GM19023 (cell line): Measurements from ENCODE around the gene PDXP.
"Not testable (repeated sequence)": the region's sequence is repeated elsewhere in the genome, so short reads cannot be mapped to it uniquely, and the experiment has no call there.

Experiments
- ATAC-seq: cut with Tn5 transposase; IDR thresholded peaks from one replicate; pipeline ENCODE4 v1.9.1; 2021; ENCODE audit warnings: mild to moderate bottlenecking, moderate library complexity; ENCODE audit not compliant: unreplicated experiment

PDXP gene

GRCh38 chr22:37672920-37673455 lies 14.5 kb downstream of the PDXP start:
- no peak for ATAC-seq

- ATAC-seq, result no peak
These were observed 15.7 kb downstream of the PDXP start for GRCh38 chr22:37674248-37674647.

- ATAC-seq, result peak; percentile 47
These were observed 16.7 kb downstream of the PDXP start, which contains the start of gene LGALS1 for GRCh38 chr22:37674951-37675929. TSS of gene LGALS1 (plus strand) at chr22:37675636. CDS start at chr22:37675703, 67 bp downstream.

- no peak for ATAC-seq
These were observed 17.6 kb downstream of the PDXP start for GRCh38 chr22:37675930-37676735.

GRCh38 chr22:37676736-37677492 lies 18.4 kb downstream of the PDXP start:
- ATAC-seq, result peak; percentile 56

GRCh38 chr22:37677493-37677974 lies 19.0 kb downstream of the PDXP start:
- ATAC-seq, result peak; percentile 6

- ATAC-seq, result no peak
These were observed 19.8 kb downstream of the PDXP start for GRCh38 chr22:37678372-37678771.

GRCh38 chr22:37679670-37680069 lies 21.1 kb downstream of the PDXP start:
- ATAC-seq, result no peak

GRCh38 chr22:37680191-37680851 lies 21.8 kb downstream of the PDXP start:
- no peak for ATAC-seq

GRCh38 chr22:37681001-37681424 lies 22.5 kb downstream of the PDXP start:
- no peak for ATAC-seq

- no peak for ATAC-seq
These were observed 23.1 kb downstream of the PDXP start for GRCh38 chr22:37681556-37682049.

GRCh38 chr22:37684803-37685615 lies 26.5 kb downstream of the PDXP start:
- no peak for ATAC-seq

GRCh38 chr22:37686002-37686982 lies 27.8 kb downstream of the PDXP start, which contains the start of gene NOL12:
TSS of gene NOL12 (plus strand) at chr22:37686343. CDS start at chr22:37686393, 50 bp downstream.
- peak; percentile 76 for ATAC-seq

- no peak for ATAC-seq
These were observed 31.9 kb downstream of the PDXP start for GRCh38 chr22:37690407-37690806.

- ATAC-seq, result no peak
These were observed 32.5 kb downstream of the PDXP start for GRCh38 chr22:37690901-37691504.

GRCh38 chr22:37692627-37693285 lies 34.2 kb downstream of the PDXP start:
- ATAC-seq, result no peak

- not testable (repeated sequence) for ATAC-seq
These were observed 35.6 kb downstream of the PDXP start for GRCh38 chr22:37694131-37694530.
